Measurements from ENCODE around the gene B4GALT5. TPM values are rescaled to one million over a fixed set of nuclear protein-coding genes. Genes with fewer than 3 reads are reported as not detected.

B4GALT5 gene
- total RNA-seq, 3 donors from 2014 or later (not counting 1 experiment from before 2014, with no cell fraction given) = 15.5 to 29.1 (median 28.6) TPM

DNA sequence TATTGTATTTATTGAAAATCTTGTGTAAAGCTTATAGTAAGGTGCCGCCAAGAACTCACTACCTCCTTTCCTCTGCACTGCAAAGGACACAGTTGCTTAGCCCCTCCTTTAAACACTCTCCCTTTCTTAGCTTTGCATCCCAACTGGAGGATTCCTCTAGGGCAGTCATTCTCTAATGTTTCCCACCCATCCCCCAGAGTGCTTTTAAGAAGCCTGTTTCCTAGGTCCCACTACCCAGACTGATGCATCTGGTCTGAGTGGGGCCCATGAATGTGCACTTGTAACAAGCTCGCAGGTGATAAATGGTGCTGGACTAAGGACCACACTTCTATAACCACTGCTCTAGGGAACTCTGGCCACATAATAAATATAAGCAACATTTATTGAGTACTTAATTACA lies 55.2 kb downstream of the B4GALT5 start:
- Histone ChIP-seq H3K27me3 (ENCODE audit: control insufficient read depth, insufficient read depth, low read length) (no peaks in the 10 kb centered on the region), H3K9me3 (ENCODE audit: control insufficient read depth, insufficient read depth, low read length) (no peaks in the 10 kb centered on the region), H3K27ac (ENCODE audit: low read length) (no peak overlapping the region), H3K36me3 (ENCODE audit: control insufficient read depth, insufficient read depth, low read length) (peaks cover 15% of the 10 kb centered on the region), H3K4me1 (ENCODE audit: control insufficient read depth, insufficient read depth, low read length) (peaks cover 19% of the 10 kb centered on the region), H3K4me3 (ENCODE audit: low read length) (no peak overlapping the region)
- Mint-ChIP-seq H3K4me3 (no peak overlapping the region), H3K27ac (no peak overlapping the region), H3K9me3 (no peaks in the 10 kb centered on the region), H3K36me3 (peaks cover 17% of the 10 kb centered on the region), H3K27me3 (ENCODE audit: low read depth in 2 of 2) (no peaks in the 10 kb centered on the region), H3K4me1 (peaks cover 34 to 46% of the 10 kb centered on the region in 2 donors)
- intact Hi-C loops (cut with micrococcal nuclease) = no loop called here
- TF ChIP-seq, protein P1, sequence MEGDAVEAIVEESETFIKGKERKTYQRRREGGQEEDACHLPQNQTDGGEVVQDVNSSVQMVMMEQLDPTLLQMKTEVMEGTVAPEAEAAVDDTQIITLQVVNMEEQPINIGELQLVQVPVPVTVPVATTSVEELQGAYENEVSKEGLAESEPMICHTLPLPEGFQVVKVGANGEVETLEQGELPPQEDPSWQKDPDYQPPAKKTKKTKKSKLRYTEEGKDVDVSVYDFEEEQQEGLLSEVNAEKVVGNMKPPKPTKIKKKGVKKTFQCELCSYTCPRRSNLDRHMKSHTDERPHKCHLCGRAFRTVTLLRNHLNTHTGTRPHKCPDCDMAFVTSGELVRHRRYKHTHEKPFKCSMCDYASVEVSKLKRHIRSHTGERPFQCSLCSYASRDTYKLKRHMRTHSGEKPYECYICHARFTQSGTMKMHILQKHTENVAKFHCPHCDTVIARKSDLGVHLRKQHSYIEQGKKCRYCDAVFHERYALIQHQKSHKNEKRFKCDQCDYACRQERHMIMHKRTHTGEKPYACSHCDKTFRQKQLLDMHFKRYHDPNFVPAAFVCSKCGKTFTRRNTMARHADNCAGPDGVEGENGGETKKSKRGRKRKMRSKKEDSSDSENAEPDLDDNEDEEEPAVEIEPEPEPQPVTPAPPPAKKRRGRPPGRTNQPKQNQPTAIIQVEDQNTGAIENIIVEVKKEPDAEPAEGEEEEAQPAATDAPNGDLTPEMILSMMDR (IDR thresholded peaks at IDR 0.05) = no peak
- WGBS (ENCODE audit: insufficient coverage) = 75% methylated on average over 2 of the region's 2 CpGs
- DNase-seq (no peak), ATAC-seq (no peak)

DNA sequence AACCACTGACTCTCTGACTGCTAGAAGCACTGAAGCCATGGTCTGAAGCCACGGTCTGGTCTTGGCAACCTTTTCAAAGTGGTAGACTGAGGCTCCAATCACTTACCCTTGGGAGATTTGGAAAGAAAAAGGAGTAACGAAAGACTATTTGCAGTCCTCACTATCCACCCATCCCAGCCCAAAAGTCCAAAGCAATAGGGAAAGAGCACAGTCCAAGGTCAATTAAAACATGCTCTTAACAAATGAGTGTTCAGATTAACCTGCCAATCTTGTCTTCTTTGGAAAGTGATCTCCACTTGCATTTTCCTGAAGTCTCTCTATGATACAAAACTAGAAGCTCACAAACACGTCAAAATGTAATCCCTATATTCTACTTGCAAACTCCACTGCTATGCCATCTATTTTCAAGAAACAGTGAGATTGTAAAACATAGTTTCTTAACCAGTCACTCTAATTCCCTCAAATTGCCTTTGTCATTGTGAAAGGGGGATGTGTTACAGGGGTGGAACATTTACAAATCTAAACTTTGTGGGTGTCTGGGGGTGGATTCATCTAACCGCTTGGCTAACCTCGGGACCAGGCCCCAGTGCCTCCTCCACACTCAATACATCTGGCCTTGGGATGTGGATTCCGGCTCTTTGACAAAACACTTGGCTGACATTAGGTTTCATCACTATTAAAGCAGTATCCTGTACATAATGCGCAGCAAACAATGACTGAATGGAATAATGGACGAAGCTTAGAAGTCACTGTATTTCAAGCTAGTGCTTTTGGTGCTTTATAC lies 56.4 kb downstream of the B4GALT5 start:
- Mint-ChIP-seq H3K4me1 (peaks cover 22 to 34% of the 10 kb centered on the region in 2 donors), H3K27ac (peak overlapping the region in 1 of 2 donors; percentile 71), H3K4me3 (peak overlapping the region; percentile 13), H3K27me3 (ENCODE audit: low read depth in 2 of 2) (no peaks in the 10 kb centered on the region), H3K9me3 (no peaks in the 10 kb centered on the region), H3K36me3 (peaks cover 21% of the 10 kb centered on the region)
- WGBS (ENCODE audit: insufficient coverage) = 79% methylated on average over 7 of the region's 8 CpGs
- intact Hi-C loops (cut with micrococcal nuclease) = no loop called here
- peaks cover 16% of the 10 kb centered on the region for H3K4me1 ChIP-seq (ENCODE audit: control insufficient read depth, insufficient read depth, low read length)
- DNase-seq (no peak), ATAC-seq (no peak)
- no peaks in the 10 kb centered on the region for H3K27me3 ChIP-seq (ENCODE audit: control insufficient read depth, insufficient read depth, low read length)
- H3K9me3 ChIP-seq (ENCODE audit: control insufficient read depth, insufficient read depth, low read length) = no peaks in the 10 kb centered on the region
- H3K4me3 ChIP-seq (ENCODE audit: low read length) = no peak overlapping the region
- no peak overlapping the region for H3K27ac ChIP-seq (ENCODE audit: low read length)
- TF ChIP-seq, protein P1 (IDR thresholded peaks at IDR 0.05) = no peak
- peaks cover 26% of the 10 kb centered on the region for H3K36me3 ChIP-seq (ENCODE audit: control insufficient read depth, insufficient read depth, low read length)

DNA sequence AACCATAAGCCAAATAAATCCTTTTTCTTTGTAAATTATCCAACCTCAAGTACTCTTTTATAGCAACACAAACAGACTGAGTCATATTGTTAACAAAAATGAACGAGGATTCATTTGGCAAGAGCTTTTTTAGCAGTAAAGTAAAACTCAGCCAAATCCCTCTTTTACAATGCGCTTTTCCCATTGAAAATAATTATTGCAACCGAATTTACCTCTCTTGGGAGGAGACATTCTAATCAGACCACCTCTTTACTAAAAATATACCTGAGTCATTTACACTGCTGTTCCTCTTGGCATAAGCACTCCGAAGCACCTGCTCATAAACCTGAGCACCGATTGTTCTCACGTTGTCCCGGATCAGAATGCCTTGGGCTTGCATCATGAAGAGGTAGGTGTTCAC lies 57.4 kb downstream of the B4GALT5 start:
- Histone ChIP-seq H3K36me3 (ENCODE audit: control insufficient read depth, insufficient read depth, low read length) (peaks cover 26% of the 10 kb centered on the region), H3K4me1 (ENCODE audit: control insufficient read depth, insufficient read depth, low read length) (peaks cover 6% of the 10 kb centered on the region), H3K27ac (ENCODE audit: low read length) (no peak overlapping the region), H3K9me3 (ENCODE audit: control insufficient read depth, insufficient read depth, low read length) (no peaks in the 10 kb centered on the region), H3K27me3 (ENCODE audit: control insufficient read depth, insufficient read depth, low read length) (no peaks in the 10 kb centered on the region), H3K4me3 (ENCODE audit: low read length) (no peak overlapping the region)
- Mint-ChIP-seq H3K27me3 (ENCODE audit: low read depth in 2 of 2) (no peaks in the 10 kb centered on the region), H3K9me3 (no peaks in the 10 kb centered on the region), H3K4me3 (no peak overlapping the region), H3K4me1 (peaks cover 12 to 25% of the 10 kb centered on the region in 2 donors), H3K36me3 (peaks cover 21% of the 10 kb centered on the region), H3K27ac (peak overlapping the region in 1 of 2 donors; percentile 71)
- intact Hi-C loops (cut with micrococcal nuclease) = no loop called here
- ATAC-seq = no peak
- TF ChIP-seq, protein P1 (IDR thresholded peaks at IDR 0.05) = no peak
- WGBS (ENCODE audit: insufficient coverage) = 99% methylated on average over 7 of the region's 7 CpGs
- no peak for DNase-seq

Data from natural killer cell (primary cell).